ENCODE results near the gene SETBP1. TPM values are rescaled to one million over a fixed set of nuclear protein-coding genes. Genes with fewer than 3 reads are reported as not detected.

SETBP1 gene
- total RNA-seq, 1 experiment from 2014 or later: 0.05 TPM

- CTCF ChIA-PET: no interaction called here
- no peaks in the 10 kb centered on the region for H4K20me1 ChIP-seq (ENCODE audit: insufficient read depth)
- H3K27ac ChIP-seq (ENCODE audit: low read depth, low read length): no peak overlapping the region
- no peak overlapping the region for H2AFZ ChIP-seq (ENCODE audit: low read depth, low read length, poor library complexity, severe bottlenecking)
- POLR2A ChIA-PET: no interaction called here
- ATAC-seq (no peak), DNase-seq (ENCODE audit: low read depth, low spot score) (no peak)
- no peak overlapping the region for H3K4me2 ChIP-seq (ENCODE audit: low read length)
- no peaks in the 10 kb centered on the region for H3K36me3 ChIP-seq (ENCODE audit: control insufficient read depth in 1 of 2, insufficient read depth in 2 of 2, low read length in 2 of 2)
- no peaks in the 10 kb centered on the region for H3K4me1 ChIP-seq (ENCODE audit: control insufficient read depth in 1 of 2, insufficient read depth in 2 of 2, low read length in 2 of 2)
- H3K9me3 ChIP-seq (ENCODE audit: control insufficient read depth in 1 of 2, insufficient read depth in 1 of 2, low read depth in 1 of 2, low read length in 2 of 2): peaks cover 5 to 32% of the 10 kb centered on the region in 2 experiments; a peak in 2 of 4 replicates
- no peaks in the 10 kb centered on the region for H3K79me2 ChIP-seq (ENCODE audit: insufficient read depth, low read length)
- no TSS peak for BruUV-seq (replicated peaks)
- H3K27me3 ChIP-seq (ENCODE audit: insufficient read depth, low read length): no peaks in the 10 kb centered on the region
- no peak overlapping the region for H3K4me3 ChIP-seq (replicated peaks in 1 of 2; ENCODE audit: low read depth in 1 of 2, low read length in 2 of 2)
- TF ChIP-seq SRF (IDR thresholded peaks at IDR 0.05; ENCODE audit: low read depth): no peak
- no peak for TF ChIP-seq SIN3A (IDR thresholded peaks at IDR 0.05; ENCODE audit: low read depth)
- no peak for TF ChIP-seq CBX3 (IDR thresholded peaks at IDR 0.05; ENCODE audit: low read depth)
- H3K9ac ChIP-seq (ENCODE audit: low read length): no peak overlapping the region
- RAD21 ChIA-PET (ENCODE audit: low non-redundant PET in 1 of 2, low total read pairs in 2 of 2, uncharacterized antibody in 2 of 2, unreplicated experiment in 2 of 2): no interaction called here
- H3K9me2 ChIP-seq (ENCODE audit: insufficient read depth): no peaks in the 10 kb centered on the region
- intact Hi-C loops (cut with micrococcal nuclease): no loop called here
Observed at GRCh38 chr18:45116116-45116515, 435.4 kb downstream of the SETBP1 start.

Small RNA genes lying within 50 kb of the gene (microRNA-seq; reads per million reads assigned to microRNA genes)
- gene MIR4319 (ENCODE audit: borderline number of aligned reads): not detected
